SK-N-SH treated with all-trans-retinoic acid at 6 μM for 48 hours (cell line): ENCODE data around the gene EWSR1.

Source experiments
- ATAC-seq: fragments of 200-7000 bp; cut with Tn5 transposase; 3 replicates; pipeline ENCODE4 v1.9.1; 2020; ENCODE audit warnings: mild to moderate bottlenecking, moderate library complexity
- ARNTL ChIP-seq: fragments of 450-650 bp; formaldehyde crosslinking; IDR thresholded peaks from 2 replicates; pipeline ENCODE4 v1.5.0; 2020; ENCODE audit warnings: low read depth, mild to moderate bottlenecking, moderate library complexity, borderline replicate concordance
- BACH2 ChIP-seq: fragments of 250-450 bp; sonication (Bioruptor Pico); IDR thresholded peaks from 2 replicates; pipeline ENCODE4 v1.9.0; 2021; ENCODE audit warnings: mild to moderate bottlenecking, borderline replicate concordance
- CREB5 ChIP-seq: fragments of 250-450 bp; sonication (Bioruptor Pico); IDR thresholded peaks from 2 replicates; pipeline ENCODE4 v1.5.1; 2020; ENCODE audit warnings: low read depth, mild to moderate bottlenecking, moderate library complexity
- CSDC2 ChIP-seq: fragments of 250-450 bp; sonication (Bioruptor Pico); IDR thresholded peaks from 2 replicates; pipeline ENCODE4 v1.5.0; 2020; ENCODE audit warnings: mild to moderate bottlenecking, moderate library complexity
- CSRNP3 ChIP-seq: fragments of 250-450 bp; sonication (Bioruptor Pico); IDR thresholded peaks from 2 replicates; pipeline ENCODE4 v1.5.1; 2021; ENCODE audit warnings: mild to moderate bottlenecking, moderate library complexity
- OSR1 ChIP-seq: fragments of 250-450 bp; sonication (Bioruptor Pico); IDR thresholded peaks from 2 replicates; pipeline ENCODE4 v1.8.0; 2022; ENCODE audit warnings: moderate library complexity, mild to moderate bottlenecking, inconsistent platforms
- PATZ1 ChIP-seq: fragments of 250-450 bp; sonication (Bioruptor Pico); IDR thresholded peaks from 2 replicates; pipeline ENCODE4 v1.8.0; 2020; ENCODE audit warnings: mild to moderate bottlenecking, moderate library complexity, borderline replicate concordance
- POU6F1 ChIP-seq: fragments of 250-450 bp; sonication (Bioruptor Pico); IDR thresholded peaks from 2 replicates; pipeline ENCODE4 v1.8.0; 2021; ENCODE audit warnings: low read depth, mild to moderate bottlenecking, moderate library complexity, borderline replicate concordance
- PPARA ChIP-seq: fragments of 250-450 bp; sonication (Bioruptor Pico); IDR thresholded peaks from 2 replicates; pipeline ENCODE4 v1.5.0; 2020; ENCODE audit warnings: mild to moderate bottlenecking, borderline replicate concordance
- RARB ChIP-seq: fragments of 250-450 bp; sonication (Bioruptor Pico); IDR thresholded peaks from 2 replicates; pipeline ENCODE4 v1.8.0; 2021; ENCODE audit warnings: mild to moderate bottlenecking, moderate library complexity
- SNAI2 ChIP-seq: fragments of 250-450 bp; sonication (Bioruptor Pico); IDR thresholded peaks from 2 replicates; pipeline ENCODE4 v1.5.0; 2020; ENCODE audit warnings: mild to moderate bottlenecking, moderate library complexity
- TCF4 ChIP-seq: fragments of 250-450 bp; sonication (Bioruptor Pico); IDR thresholded peaks from 2 replicates; pipeline ENCODE4 v1.8.0; 2021; ENCODE audit warnings: mild to moderate bottlenecking, moderate library complexity, borderline replicate concordance
- TOX ChIP-seq: fragments of 250-450 bp; sonication (Bioruptor Pico); IDR thresholded peaks from 2 replicates; pipeline ENCODE4 v1.8.0; 2021; ENCODE audit warnings: mild to moderate bottlenecking, moderate library complexity, borderline replicate concordance
- TSHZ2 ChIP-seq: fragments of 250-450 bp; sonication (Bioruptor Pico); IDR thresholded peaks from 2 replicates; pipeline ENCODE4 v1.5.0; 2020; ENCODE audit warnings: mild to moderate bottlenecking, moderate library complexity
- ZC3H10 ChIP-seq: fragments of 250-450 bp; sonication (Bioruptor Pico); IDR thresholded peaks from 2 replicates; pipeline ENCODE4 v1.5.1; 2021; ENCODE audit warnings: mild to moderate bottlenecking, moderate library complexity
- ZFP30 ChIP-seq: fragments of 450-650 bp; formaldehyde crosslinking; IDR thresholded peaks from 2 replicates; pipeline ENCODE4 v1.5.0; 2022; ENCODE audit warnings: mild to moderate bottlenecking, moderate library complexity
- ZNF565 ChIP-seq: fragments of 450-650 bp; formaldehyde crosslinking; conservative IDR thresholded peaks from 2 replicates; pipeline ENCODE4 v1.5.0; 2020; ENCODE audit warnings: low read depth, mild to moderate bottlenecking, moderate library complexity
- ZNF70 ChIP-seq: fragments of 450-650 bp; formaldehyde crosslinking; IDR thresholded peaks from 2 replicates; pipeline ENCODE4 v1.5.0; 2020; ENCODE audit warnings: mild to moderate bottlenecking, moderate library complexity
- ZNF8 ChIP-seq: fragments of 450-650 bp; formaldehyde crosslinking; IDR thresholded peaks from 2 replicates; pipeline ENCODE4 v1.5.0; 2020; ENCODE audit warnings: mild to moderate bottlenecking, moderate library complexity

EWSR1 gene

GRCh38 chr22:29312218-29313125 is 44.4 kb downstream of the EWSR1 start:
- no peak for ATAC-seq
- TF ChIP-seq SNAI2 (CRISPR knock-in tag) (no peak), POU6F1 (no peak), CREB5 (CRISPR knock-in tag) (no peak), OSR1 (no peak), BACH2 (CRISPR knock-in tag) (no peak), ZFP30 (CRISPR knock-in tag) (no peak), PATZ1 (no peak), CSDC2 (CRISPR knock-in tag) (no peak), ZNF565 (CRISPR knock-in tag) (no peak), RARB (CRISPR knock-in tag) (no peak), TOX (no peak), PPARA (CRISPR knock-in tag) (no peak), TCF4 (CRISPR knock-in tag) (no peak), ZNF8 (CRISPR knock-in tag) (no peak)

GRCh38 chr22:29313126-29313575 is 45.1 kb downstream of the EWSR1 start:
- TF ChIP-seq TSHZ2: no peak
- TF ChIP-seq TCF4 (CRISPR knock-in tag): no peak
- no peak for TF ChIP-seq PPARA (CRISPR knock-in tag)
- no peak for TF ChIP-seq ZNF70
- TF ChIP-seq ZC3H10 (CRISPR knock-in tag): no peak
- no peak for TF ChIP-seq CSRNP3 (CRISPR knock-in tag)
- no peak for TF ChIP-seq ARNTL (CRISPR knock-in tag)

More at GRCh38 chr22:29313126-29313575, 45.1 kb downstream of the EWSR1 start:
- ATAC-seq: 0 out of 3 replicates have a peak, but pooled peaks have one; percentile 2
